Left cardiac atrium (tissue), 4 donors: Measurements from ENCODE around the gene MAGEB1. TPM values are rescaled to one million over a fixed set of nuclear protein-coding genes. Genes with fewer than 3 reads are reported as not detected.

Experiments used
- ATAC-seq, 2 donors: fragments of 200-7000 bp; cut with Tn5 transposase; one replicate each; pipeline ENCODE4 v1.9.1; 2020; ENCODE audit warnings: mild to moderate bottlenecking in 2 of 2, moderate library complexity in 2 of 2
- DNase-seq: peaks from one replicate; pipeline ENCODE4 v3.0.0-alpha.2; 2020
- intact Hi-C, 2 donors: fragments of 100-400 bp; cut with DNase I; formaldehyde crosslinking; loops; one replicate each; pipeline versions ENCODE4 v1.14.1 to v1.15.1; 2022 to 2023
- total RNA-seq, 2 donors: library from RNA; stranded (reverse); fragmentation: NEBNext Ultra II Directional; extraction: Animal tissue kit (Norgen Biotek cat#: 25700); gene quantifications; one replicate each; pipeline ENCODE4 v1.2.1, GENCODE V29; 2021
- donor health status: DM: no; HTN: yes; CAD: no.
- donor health status: DM: no; HTN: yes; CAD: no; lungs with severe emphysema.
- donor health status: DM: yes; HTN: yes; CAD: no.
- donor health status: Dilated cardiomyopathy.

Gene MAGEB1
- total RNA-seq, 2 donors from 2014 or later = not detected

DNA sequence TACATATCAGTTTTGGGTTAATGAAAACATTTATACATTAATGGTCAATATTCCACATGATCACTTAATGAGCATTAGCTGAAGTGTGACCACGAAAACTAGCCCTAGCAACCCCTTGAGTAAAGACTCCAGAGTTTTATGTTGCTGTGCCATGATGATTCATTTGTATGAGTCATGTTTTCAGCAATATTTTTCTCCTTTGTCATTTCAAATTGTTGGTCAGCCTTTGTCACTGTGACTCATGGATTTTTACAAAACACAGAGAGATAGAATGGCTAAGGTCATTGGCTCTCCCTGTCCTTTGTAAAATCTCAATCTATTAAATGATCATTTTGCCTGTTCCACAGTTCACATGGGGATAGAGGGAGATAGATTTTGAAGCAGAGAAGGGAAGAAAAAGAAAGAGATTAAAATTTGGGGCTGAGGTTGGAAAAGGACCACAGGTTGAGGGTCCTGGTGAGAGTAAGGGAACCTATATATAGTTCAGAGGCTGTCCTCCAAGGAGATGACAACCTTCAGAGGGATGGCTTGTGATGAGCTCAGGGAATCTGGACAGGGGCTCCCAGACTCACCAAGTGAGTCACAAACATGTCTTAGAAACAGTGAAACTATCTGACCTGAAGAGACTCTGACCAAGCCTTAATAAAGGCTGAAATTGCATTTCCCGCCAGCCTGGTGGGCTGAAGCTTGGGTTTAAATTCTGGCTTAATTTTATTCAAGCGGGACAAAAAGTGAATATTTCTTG lies 36.7 kb downstream of the MAGEB1 start:
- no peak for DNase-seq
- ATAC-seq = peak in 1 of 2 donors; percentile 46
- intact Hi-C loops = no loop called here

DNA sequence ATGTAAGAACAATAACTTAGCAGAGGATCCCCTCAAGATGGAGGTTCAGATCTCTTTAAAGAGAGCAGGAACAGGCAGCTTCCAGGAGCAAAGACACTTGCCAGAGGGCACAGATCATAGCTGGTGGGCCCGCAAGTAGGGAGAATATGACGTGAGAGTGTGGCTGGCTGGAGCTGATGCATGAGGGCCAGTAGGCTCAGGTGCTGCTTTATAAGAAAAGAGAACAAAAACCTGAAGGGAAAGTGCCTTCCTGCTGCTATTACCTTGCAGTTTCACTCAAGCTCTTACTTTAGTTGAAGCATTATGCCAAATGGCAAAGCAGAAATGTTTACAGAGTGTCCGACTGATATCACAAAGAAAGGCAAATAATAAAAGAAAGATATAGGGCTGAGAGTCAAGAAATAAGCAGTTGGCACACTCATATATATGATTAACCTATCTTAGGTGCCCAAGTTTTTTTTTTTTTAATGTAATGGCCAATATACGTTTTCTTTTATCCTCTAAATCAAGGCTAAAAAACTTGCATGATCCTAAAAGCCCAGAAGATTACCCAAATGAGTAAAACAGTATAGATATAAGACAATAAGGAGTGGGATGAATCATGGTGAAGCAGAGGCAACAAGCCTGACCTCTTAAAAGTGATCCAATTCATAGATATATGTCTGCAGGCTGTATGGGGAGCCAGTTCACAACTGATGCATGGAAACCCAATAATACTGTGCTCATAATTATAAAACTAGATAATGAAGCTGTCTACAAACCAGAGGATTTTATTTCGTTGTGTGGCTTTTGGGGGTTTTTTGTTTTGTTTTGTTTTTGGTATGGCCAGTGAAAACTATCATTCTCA lies 49.7 kb downstream of the MAGEB1 start:
- DNase-seq (no peak), ATAC-seq (no peak)
- intact Hi-C loops = no loop called here

DNA sequence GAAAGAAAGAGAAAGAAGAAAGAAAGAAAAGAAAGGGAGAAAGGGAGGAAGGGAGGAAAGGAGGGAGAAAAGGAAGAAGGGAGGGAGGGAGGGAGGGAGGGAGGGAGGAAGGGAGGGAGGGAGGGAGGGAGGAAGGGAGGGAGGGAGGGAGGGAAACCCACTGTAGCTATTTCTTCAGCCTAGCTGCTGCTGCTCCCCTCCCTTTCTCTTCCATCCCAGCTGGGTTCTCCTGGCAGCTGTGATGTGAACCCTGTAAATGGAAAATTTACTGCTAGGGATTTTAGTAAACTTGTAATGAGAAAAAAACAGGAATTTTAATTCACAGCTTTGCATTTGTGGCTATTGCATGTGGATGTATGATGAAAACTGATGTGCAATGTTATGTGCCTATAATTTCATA lies 54.3 kb downstream of the MAGEB1 start:
- intact Hi-C loops = no loop called here
- ATAC-seq = no peak

More for the DNA sequence above, 54.3 kb downstream of the MAGEB1 start:
- no peak for DNase-seq

Other genes with a start within 250 kb of the MAGEB1 start
- gene MAGEB2, start 31.6 kb upstream of the MAGEB1 start, total RNA-seq = not detected
- not detected for gene MAGEB3, start 16.5 kb upstream of the MAGEB1 start, total RNA-seq
- gene MAGEB4, start 5.1 kb upstream of the MAGEB1 start, total RNA-seq = not detected
- gene NR0B1, start 62.2 kb downstream of the MAGEB1 start, total RNA-seq = not detected